ENCODE data around the gene COL6A3. TPM values are rescaled to one million over a fixed set of nuclear protein-coding genes. Genes with fewer than 3 reads are reported as not detected.

The COL6A3 gene, protein sequence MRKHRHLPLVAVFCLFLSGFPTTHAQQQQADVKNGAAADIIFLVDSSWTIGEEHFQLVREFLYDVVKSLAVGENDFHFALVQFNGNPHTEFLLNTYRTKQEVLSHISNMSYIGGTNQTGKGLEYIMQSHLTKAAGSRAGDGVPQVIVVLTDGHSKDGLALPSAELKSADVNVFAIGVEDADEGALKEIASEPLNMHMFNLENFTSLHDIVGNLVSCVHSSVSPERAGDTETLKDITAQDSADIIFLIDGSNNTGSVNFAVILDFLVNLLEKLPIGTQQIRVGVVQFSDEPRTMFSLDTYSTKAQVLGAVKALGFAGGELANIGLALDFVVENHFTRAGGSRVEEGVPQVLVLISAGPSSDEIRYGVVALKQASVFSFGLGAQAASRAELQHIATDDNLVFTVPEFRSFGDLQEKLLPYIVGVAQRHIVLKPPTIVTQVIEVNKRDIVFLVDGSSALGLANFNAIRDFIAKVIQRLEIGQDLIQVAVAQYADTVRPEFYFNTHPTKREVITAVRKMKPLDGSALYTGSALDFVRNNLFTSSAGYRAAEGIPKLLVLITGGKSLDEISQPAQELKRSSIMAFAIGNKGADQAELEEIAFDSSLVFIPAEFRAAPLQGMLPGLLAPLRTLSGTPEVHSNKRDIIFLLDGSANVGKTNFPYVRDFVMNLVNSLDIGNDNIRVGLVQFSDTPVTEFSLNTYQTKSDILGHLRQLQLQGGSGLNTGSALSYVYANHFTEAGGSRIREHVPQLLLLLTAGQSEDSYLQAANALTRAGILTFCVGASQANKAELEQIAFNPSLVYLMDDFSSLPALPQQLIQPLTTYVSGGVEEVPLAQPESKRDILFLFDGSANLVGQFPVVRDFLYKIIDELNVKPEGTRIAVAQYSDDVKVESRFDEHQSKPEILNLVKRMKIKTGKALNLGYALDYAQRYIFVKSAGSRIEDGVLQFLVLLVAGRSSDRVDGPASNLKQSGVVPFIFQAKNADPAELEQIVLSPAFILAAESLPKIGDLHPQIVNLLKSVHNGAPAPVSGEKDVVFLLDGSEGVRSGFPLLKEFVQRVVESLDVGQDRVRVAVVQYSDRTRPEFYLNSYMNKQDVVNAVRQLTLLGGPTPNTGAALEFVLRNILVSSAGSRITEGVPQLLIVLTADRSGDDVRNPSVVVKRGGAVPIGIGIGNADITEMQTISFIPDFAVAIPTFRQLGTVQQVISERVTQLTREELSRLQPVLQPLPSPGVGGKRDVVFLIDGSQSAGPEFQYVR (N-terminal part only)
- total RNA-seq = 0.72 and 497 TPM in 2 replicates

DNA sequence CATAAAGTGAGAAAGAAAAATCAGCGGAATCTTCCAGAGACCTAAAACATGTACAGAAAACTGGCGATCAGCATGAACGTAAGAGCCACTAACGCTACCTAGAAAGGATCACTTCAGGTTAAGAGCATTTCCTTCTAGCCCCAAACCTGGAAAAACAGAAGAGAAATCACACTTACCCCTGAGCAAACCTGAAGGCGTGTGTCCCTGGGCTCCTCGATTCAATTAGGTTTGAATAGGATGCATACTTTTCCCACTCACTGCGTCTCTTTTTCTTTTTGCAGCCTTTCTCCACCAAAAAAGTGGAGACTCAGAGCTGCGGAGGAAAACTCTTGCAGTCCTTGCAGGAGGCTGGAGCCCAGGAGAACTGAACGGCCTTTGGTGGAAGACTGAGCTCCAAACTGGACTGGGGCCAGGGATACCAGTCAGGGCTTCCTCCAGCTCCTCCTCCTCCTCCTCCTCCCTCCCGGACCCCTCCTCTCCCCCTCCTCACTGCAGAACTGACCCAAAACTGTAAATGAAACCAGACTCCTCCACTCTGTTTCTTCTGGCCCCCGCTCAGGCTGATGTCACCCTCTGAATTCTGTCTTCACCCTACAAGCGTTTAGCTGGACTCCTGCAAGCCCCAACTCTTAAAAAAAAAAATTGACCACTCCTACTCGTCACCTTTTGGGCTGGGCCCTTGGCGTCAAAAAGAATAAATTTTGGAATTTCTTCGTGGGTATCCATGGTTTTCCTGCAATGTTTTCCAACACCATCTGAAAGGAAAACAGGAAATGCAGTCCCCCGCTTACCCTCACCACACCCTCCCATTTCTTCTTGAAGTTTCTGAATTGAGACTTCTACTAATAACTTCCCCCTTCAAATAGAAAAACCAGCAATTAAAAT is at the start of gene COL6A3:
Gene COL6A3 (minus strand): TSS at position 388 of the 885 bp plus-strand sequence. CDS start 17,347 bp downstream, outside the sequence.

Other genes starting within 250 kb of the COL6A3 start
- 13.8 TPM in 1 of 2 replicates, not detected in the other for gene MLPH, start 73.1 kb upstream of the COL6A3 start, total RNA-seq
- gene PRLH, start 152.4 kb upstream of the COL6A3 start, total RNA-seq = not detected in 2 replicates
- gene RAB17, start 176.6 kb upstream of the COL6A3 start, total RNA-seq = 0.94 and 1.6 TPM in 2 replicates
- gene LRRFIP1, start 213.4 kb upstream of the COL6A3 start, total RNA-seq = 130 and 153 TPM in 2 replicates

Measured in endothelial cell of coronary artery (primary cell).